HepG2 (cell line): ENCODE results near the gene KATNBL1. TPM values are rescaled to one million over a fixed set of nuclear protein-coding genes. Genes with fewer than 3 reads are reported as not detected.
A peak's percentile ranks its signal among the peaks of the same experiment; 100 is the strongest.
"Not testable (repeated sequence)": the region's sequence is repeated elsewhere in the genome, so short reads cannot be mapped to it uniquely, and the experiment has no call there.

Experiments used
- ATAC-seq: fragments of 200-7000 bp; cut with Tn5 transposase; 3 replicates; pipeline ENCODE4 v1.9.1; 2020; ENCODE audit warnings: mild to moderate bottlenecking, moderate library complexity
- BruUV-seq: library from RNA; stranded (reverse); fragments of 400-500 nt; replicated peaks from 2 replicates; lab custom pipeline; 2021; lab: Mats Ljungman, UMichigan
- CTCF ChIA-PET: fragments of 300-600 bp; formaldehyde crosslinking; extraction: SDS; loops from one replicate; lab custom pipeline; 2021; ENCODE audit warnings: low total read pairs, inconsistent platforms, low intra/inter-chr PET ratio; lab: Yijun Ruan, JAX
- POLR2A ChIA-PET: fragments of 350-600 bp; sonication (Branson Sonifier 250); formaldehyde crosslinking; loops from one replicate; lab custom pipeline; 2020; ENCODE audit warnings: antibody characterized with exemption, inconsistent platforms; lab: Yijun Ruan, JAX
- DNase-seq: peaks from one replicate; pipeline ENCODE4 v3.0.0-alpha.2; 2015; ENCODE audit warnings: low spot score
- FAIRE-seq: peaks from 3 replicates; lab custom pipeline; 2011; peaks lifted over from hg19 to GRCh38; lab: Jason Lieb, UNC
- H2AFZ ChIP-seq: one replicate; pipeline ENCODE4 v1.6.1; 2011; ENCODE audit warnings: low read length, inconsistent platforms
- H3K27ac ChIP-seq: fragments of 300-600 bp; 3 replicates; pipeline ENCODE4 v1.8.0; 2011; ENCODE audit warnings: mixed run types, mild to moderate bottlenecking, mixed read lengths, low read length, inconsistent platforms; ENCODE audit not compliant: insufficient read depth; ENCODE audit errors: extremely low read length
- H3K27me3 ChIP-seq, 2 experiments: fragments of 200-600 bp in 1 of 2; 2 replicates in 1 of 2; 3 replicates in 1 of 2; pipeline versions ENCODE4 v1.6.0 to v1.8.0; 2011; ENCODE audit warnings: low read length in 2 of 2, mild to moderate bottlenecking in 2 of 2, moderate library complexity in 2 of 2, inconsistent platforms in 1 of 2; ENCODE audit not compliant: insufficient read depth in 2 of 2, control insufficient read depth in 1 of 2
- H3K36me3 ChIP-seq, 2 experiments: fragments of 200-600 bp in 1 of 2; replicated peaks in 1 of 2; 2 replicates in 1 of 2; 3 replicates in 1 of 2; pipeline versions ENCODE4 v1.5.1 to v1.8.0; 2011; ENCODE audit warnings: low read length in 2 of 2, inconsistent platforms in 1 of 2; ENCODE audit not compliant: insufficient read depth in 2 of 2, control insufficient read depth in 1 of 2
- H3K4me1 ChIP-seq: 2 replicates; pipeline ENCODE4 v1.5.1; 2012; ENCODE audit warnings: low read length, inconsistent platforms; ENCODE audit not compliant: insufficient read depth
- H3K4me2 ChIP-seq: 2 replicates; pipeline ENCODE4 v1.6.0; 2011; ENCODE audit warnings: low read depth, low read length, inconsistent platforms
- H3K4me3 ChIP-seq, 3 experiments: fragments of 200-600 bp in 1 of 3; sonication (generic), shearing (Covaris generic) in 1 of 3; replicated peaks in 1 of 3; 2 replicates each; pipeline ENCODE4 v1.5.1; 2011 to 2016; ENCODE audit warnings: low read length in 3 of 3, inconsistent platforms in 2 of 3, low read depth in 2 of 3, mild to moderate bottlenecking in 2 of 3, control low read depth in 1 of 3, mixed read lengths in 1 of 3; ENCODE audit not compliant: insufficient read depth in 1 of 3
- H3K79me2 ChIP-seq: one replicate; pipeline ENCODE4 v1.6.1; 2011; ENCODE audit warnings: low read length, inconsistent platforms; ENCODE audit not compliant: insufficient read depth
- H3K9ac ChIP-seq: 2 replicates; pipeline ENCODE4 v1.6.0; 2011; ENCODE audit warnings: mild to moderate bottlenecking, low read depth, low read length, inconsistent platforms; ENCODE audit not compliant: insufficient read depth
- H3K9me3 ChIP-seq: 2 replicates; pipeline ENCODE4 v1.5.1; 2012; ENCODE audit warnings: mild to moderate bottlenecking, low read length
- H4K20me1 ChIP-seq: 2 replicates; pipeline ENCODE4 v1.6.0; 2011; ENCODE audit warnings: inconsistent platforms, mild to moderate bottlenecking, low read length, moderate library complexity; ENCODE audit not compliant: insufficient read depth
- CTCF ChIP-seq: sonication (generic); formaldehyde crosslinking; IDR thresholded peaks from 2 replicates; pipeline ENCODE4 v1.5.0; 2020; ENCODE audit warnings: mild to moderate bottlenecking, missing genetic modification reagents, moderate library complexity
- ZMYM4 ChIP-seq: sonication (generic); formaldehyde crosslinking; IDR thresholded peaks from 2 replicates; pipeline ENCODE4 v1.8.1; 2023; ENCODE audit warnings: mild to moderate bottlenecking, missing genetic modification reagents
- WGBS: methylation state at CpG from one replicate; pipeline ENCODE4 v1.1.6; 2017; ENCODE audit warnings: low lambda C conversion rate; 5-methylcytosine and 5-hydroxymethylcytosine counted together
- in situ Hi-C: cut with HindIII; loops from 2 replicates; pipeline ENCODE4 v1.10.0; 2017; ENCODE audit warnings: low pct_unique_long_range_greater_than_20kb; ENCODE audit not compliant: extremely low pct_ligation_motif_present
- intact Hi-C: fragments of 100-400 bp; cut with micrococcal nuclease; formaldehyde crosslinking; loops from one replicate; pipeline ENCODE4 v1.10.0; 2022; ENCODE audit not compliant: unreplicated experiment
- polyA plus RNA-seq, 8 experiments: library from polyadenylated mRNA; depleted of rRNA in 3 of 8; stranded (reverse) in 7 of 8; unstranded in 1 of 8; fragments of >200 nt; fragmentation: Illumina TruSeq in 4 of 8; extraction: Trizol in 4 of 8; gene quantifications; 2 replicates each; pipeline versions ENCODE4 v1.2.1 to v1.2.3, GENCODE V29; 2011 to 2016; ENCODE audit warnings: low read depth in 4 of 8, missing spikeins in 1 of 8, mixed read lengths in 1 of 8; ENCODE audit not compliant: insufficient read depth in 1 of 8
- total RNA-seq, 5 experiments: library from RNA; depleted of rRNA; stranded (reverse); fragments of >200 nt; fragmentation: Illumina TruSeq; extraction: Trizol; gene quantifications; 2 replicates each; pipeline ENCODE4 v1.2.3, GENCODE V29; 2016; ENCODE audit warnings: low read depth in 1 of 5
- TF ChIP-seq, protein P1 (sequence below): sonication (generic); formaldehyde crosslinking; IDR thresholded peaks from 2 replicates; pipeline ENCODE4 v1.4.0; 2020; ENCODE audit warnings: missing genetic modification reagents

The KATNBL1 gene
- total and polyA plus RNA-seq, 2 of the 13 experiments (the other 11 are each of a cell fraction or from before 2014, with no cell fraction given): 23.4 to 42.8 TPM

DNA sequence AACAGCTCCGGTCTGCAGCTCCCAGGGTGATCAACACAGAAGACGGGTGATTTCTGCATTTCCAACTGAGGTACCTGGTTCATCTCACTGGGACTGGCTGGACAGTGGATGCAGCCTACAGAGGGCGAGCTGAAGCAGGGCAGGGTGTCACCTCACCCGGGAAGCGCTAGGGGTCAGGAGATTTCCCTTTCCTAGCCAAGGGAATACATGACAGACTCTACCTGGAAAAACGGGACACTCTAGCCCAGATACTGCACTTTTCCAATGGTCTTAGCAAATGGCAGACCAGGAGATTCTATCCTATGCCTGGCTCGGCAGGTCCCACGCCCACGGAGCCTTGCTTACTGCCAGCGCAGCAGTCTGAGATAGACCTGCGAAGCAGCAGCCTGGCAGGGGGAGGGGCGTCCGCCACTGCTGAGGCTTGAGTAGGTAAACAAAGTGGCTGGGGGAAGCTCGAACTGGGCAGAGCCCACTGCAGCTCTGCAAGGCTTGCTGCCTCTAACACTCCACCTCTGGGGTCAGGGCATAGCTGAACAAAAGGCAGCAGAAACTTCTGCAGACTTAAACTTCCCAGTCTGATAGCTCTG is 43.8 kb downstream of the KATNBL1 start:
- WGBS: 98% methylated on average over 9 of the region's 14 CpGs
- POLR2A ChIA-PET: not testable (repeated sequence)

More for the DNA sequence above, 43.8 kb downstream of the KATNBL1 start:
- CTCF ChIA-PET, DNase-seq, H3K27ac ChIP-seq, H3K27me3 ChIP-seq, in situ Hi-C loops, H3K4me1 ChIP-seq, H4K20me1 ChIP-seq, BruUV-seq, H3K4me3 ChIP-seq, FAIRE-seq, H3K79me2 ChIP-seq, ATAC-seq, H3K4me2 ChIP-seq, H3K9ac ChIP-seq, intact Hi-C loops, H2AFZ ChIP-seq: not testable (repeated sequence)
- TF ChIP-seq ZMYM4 (CRISPR knock-in tag) (peak; percentile 28; the same call in 1 of the 2 replicates), CTCF (CRISPR knock-in tag) (0 out of 2 replicates have a peak, but pooled peaks have one; percentile 11)
- TF ChIP-seq, protein P1, sequence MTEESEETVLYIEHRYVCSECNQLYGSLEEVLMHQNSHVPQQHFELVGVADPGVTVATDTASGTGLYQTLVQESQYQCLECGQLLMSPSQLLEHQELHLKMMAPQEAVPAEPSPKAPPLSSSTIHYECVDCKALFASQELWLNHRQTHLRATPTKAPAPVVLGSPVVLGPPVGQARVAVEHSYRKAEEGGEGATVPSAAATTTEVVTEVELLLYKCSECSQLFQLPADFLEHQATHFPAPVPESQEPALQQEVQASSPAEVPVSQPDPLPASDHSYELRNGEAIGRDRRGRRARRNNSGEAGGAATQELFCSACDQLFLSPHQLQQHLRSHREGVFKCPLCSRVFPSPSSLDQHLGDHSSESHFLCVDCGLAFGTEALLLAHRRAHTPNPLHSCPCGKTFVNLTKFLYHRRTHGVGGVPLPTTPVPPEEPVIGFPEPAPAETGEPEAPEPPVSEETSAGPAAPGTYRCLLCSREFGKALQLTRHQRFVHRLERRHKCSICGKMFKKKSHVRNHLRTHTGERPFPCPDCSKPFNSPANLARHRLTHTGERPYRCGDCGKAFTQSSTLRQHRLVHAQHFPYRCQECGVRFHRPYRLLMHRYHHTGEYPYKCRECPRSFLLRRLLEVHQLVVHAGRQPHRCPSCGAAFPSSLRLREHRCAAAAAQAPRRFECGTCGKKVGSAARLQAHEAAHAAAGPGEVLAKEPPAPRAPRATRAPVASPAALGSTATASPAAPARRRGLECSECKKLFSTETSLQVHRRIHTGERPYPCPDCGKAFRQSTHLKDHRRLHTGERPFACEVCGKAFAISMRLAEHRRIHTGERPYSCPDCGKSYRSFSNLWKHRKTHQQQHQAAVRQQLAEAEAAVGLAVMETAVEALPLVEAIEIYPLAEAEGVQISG (CRISPR knock-in tag): peak; percentile 41; the same call in 1 of the 2 replicates
- Histone ChIP-seq H3K36me3 (peaks cover 2 to 16% of the 10 kb centered on the region in 2 experiments; a peak in 4 of 5 replicates), H3K9me3 (peaks cover 16% of the 10 kb centered on the region)
